Pancreas (tissue), 10 donors: Measurements from ENCODE around the gene SORBS2. TPM values are rescaled to one million over a fixed set of nuclear protein-coding genes. Genes with fewer than 3 reads are reported as not detected.

Experiments
- ATAC-seq, 4 donors: fragments of 200-7000 bp; cut with Tn5 transposase; one replicate each; pipeline versions ENCODE4 v1.8.0 to v1.9.1; 2020; ENCODE audit warnings: mild to moderate bottlenecking in 4 of 4, moderate library complexity in 4 of 4
- DNase-seq, 6 donors: peaks; one replicate each; pipeline ENCODE4 v3.0.0-alpha.2; 2020
- FAIRE-seq: peaks from 2 replicates; lab custom pipeline; 2012; peaks lifted over from hg19 to GRCh38; lab: Jason Lieb, UNC
- H3K27ac ChIP-seq, 4 donors: fragments of 200-600 bp; sonication (generic); 1 replicate in 3 of 4; 2 replicates in 1 of 4; pipeline versions ENCODE4 v1.5.0 to v1.8.0; 2020
- H3K27me3 ChIP-seq, 4 donors: fragments of 200-600 bp; one replicate each; pipeline ENCODE4 v1.8.0; 2021
- H3K36me3 ChIP-seq, 3 donors: fragments of 200-600 bp; sonication (generic) in 1 of 3; one replicate each; pipeline versions ENCODE4 v1.5.0 to v1.8.0; 2020 to 2021
- H3K4me1 ChIP-seq, 3 donors: fragments of 200-600 bp; one replicate each; pipeline ENCODE4 v1.8.0; 2021
- H3K4me3 ChIP-seq, 4 donors: fragments of 200-600 bp; sonication (generic) in 2 of 4; one replicate each; pipeline versions ENCODE4 v1.5.0 to v1.8.0; 2020 to 2021
- H3K9me3 ChIP-seq, 4 donors: fragments of 200-600 bp; one replicate each; pipeline ENCODE4 v1.8.0; 2021
- WGBS, 2 donors: extraction: QIAGEN DNeasy Blood & Tissue Kit; methylation state at CpG; one replicate each; pipeline ENCODE4 v1.1.7; 2013; 5-methylcytosine and 5-hydroxymethylcytosine counted together
- intact Hi-C, 3 donors: fragments of 100-400 bp; cut with DNase I; formaldehyde crosslinking; loops; one replicate each; pipeline versions ENCODE4 v1.11.1 to v1.14.2; 2022
- polyA plus RNA-seq, 2 donors: library from polyadenylated mRNA; stranded (reverse); fragments of 200-250 nt; gene quantifications; one replicate each; pipeline ENCODE4 v1.2.3, GENCODE V29; 2013
- total RNA-seq, 6 donors: library from RNA; stranded (reverse); fragmentation: NEBNext Ultra II Directional in 4 of 6; extraction: Animal tissue kit (Norgen Biotek cat#: 25700) in 4 of 6; gene quantifications; one replicate each; pipeline versions ENCODE4 v1.2.1 to v1.2.4, GENCODE V29; 2021 to 2023
- TF ChIP-seq, protein P1 (sequence below), 4 donors: fragments of 200-600 bp; sonication (generic) in 3 of 4; IDR thresholded peaks; one replicate each; pipeline versions ENCODE4 v1.5.0 to v1.8.0; 2021; ENCODE audit warnings: antibody characterized with exemption in 4 of 4
- donor health status: healthy with polysubstance abuse.
- donor health status: DM: no; HTN: no; CAD: no; lungs with moderate emphysema.
- donor health status: DM: no; HTN: no; CAD: no.
- donor health status: control.
- donor health status: control.
- donor health status: Bipolar disorder and iron deficiency.
- donor health status: DM: yes; HTN: yes; CAD: no.
- donor health status: DM: no; HTN: no; CAD: no.
- donor health status: DM: no; HTN: no; CAD: no.
- donor health status: DM: yes; HTN: yes; CAD: no.

SORBS2 gene
- total and polyA plus RNA-seq, 8 donors = 61.7 to 245 (median 140) TPM

DNA sequence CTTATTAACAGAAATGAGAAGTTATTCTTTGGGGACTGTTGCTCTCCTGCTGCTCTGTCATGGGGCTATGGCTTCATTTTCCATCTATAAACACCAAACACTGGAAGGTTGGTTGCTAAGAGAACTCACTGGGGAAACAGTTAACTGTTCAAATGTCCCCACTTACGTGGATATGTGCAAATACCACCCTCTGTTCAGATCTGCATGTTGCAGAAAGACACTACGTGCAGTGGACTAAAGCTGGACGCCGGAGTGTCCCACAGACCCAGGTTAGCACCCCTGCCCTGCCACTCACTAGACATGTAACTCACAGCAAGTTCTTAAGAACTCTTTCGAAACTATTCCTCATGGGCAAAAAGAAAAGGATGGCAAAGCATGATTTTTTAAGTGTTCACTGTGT lies 62.1 kb downstream of the SORBS2 start:
- ATAC-seq = peak in 3 of 4 donors; percentile 21 to 44 (median 23)
- H3K9me3 ChIP-seq = no peaks in the 10 kb centered on the region

DNA sequence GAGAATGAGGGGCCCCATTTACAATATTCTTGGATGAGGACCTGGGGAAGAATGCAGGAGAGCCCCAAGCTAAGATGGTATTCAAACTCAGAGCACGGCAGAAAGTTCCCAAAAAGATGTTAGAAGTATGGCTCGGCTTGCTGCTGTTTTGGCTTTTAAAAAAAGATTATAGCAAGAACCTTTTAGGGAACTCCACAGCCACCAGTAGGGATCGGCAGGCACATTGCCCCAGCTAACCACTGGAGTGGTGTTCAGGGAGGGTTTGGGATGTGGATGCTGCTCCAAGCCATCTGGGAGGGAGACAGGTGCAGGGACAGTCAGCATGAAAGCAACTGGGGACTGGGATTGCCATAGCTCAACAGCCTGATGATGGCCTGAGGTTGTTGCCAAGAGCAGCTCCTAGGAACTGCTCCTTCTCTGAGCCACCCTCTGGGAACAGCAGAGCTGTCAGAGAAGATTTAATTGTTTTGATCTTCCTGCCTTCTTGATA lies 63.0 kb downstream of the SORBS2 start:
- intact Hi-C loops = no loop called here
- TF ChIP-seq, protein P1, sequence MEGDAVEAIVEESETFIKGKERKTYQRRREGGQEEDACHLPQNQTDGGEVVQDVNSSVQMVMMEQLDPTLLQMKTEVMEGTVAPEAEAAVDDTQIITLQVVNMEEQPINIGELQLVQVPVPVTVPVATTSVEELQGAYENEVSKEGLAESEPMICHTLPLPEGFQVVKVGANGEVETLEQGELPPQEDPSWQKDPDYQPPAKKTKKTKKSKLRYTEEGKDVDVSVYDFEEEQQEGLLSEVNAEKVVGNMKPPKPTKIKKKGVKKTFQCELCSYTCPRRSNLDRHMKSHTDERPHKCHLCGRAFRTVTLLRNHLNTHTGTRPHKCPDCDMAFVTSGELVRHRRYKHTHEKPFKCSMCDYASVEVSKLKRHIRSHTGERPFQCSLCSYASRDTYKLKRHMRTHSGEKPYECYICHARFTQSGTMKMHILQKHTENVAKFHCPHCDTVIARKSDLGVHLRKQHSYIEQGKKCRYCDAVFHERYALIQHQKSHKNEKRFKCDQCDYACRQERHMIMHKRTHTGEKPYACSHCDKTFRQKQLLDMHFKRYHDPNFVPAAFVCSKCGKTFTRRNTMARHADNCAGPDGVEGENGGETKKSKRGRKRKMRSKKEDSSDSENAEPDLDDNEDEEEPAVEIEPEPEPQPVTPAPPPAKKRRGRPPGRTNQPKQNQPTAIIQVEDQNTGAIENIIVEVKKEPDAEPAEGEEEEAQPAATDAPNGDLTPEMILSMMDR (IDR thresholded peaks at IDR 0.05) = no peak
- no peaks in the 10 kb centered on the region for H3K36me3 ChIP-seq
- no peak overlapping the region for H3K27ac ChIP-seq
- no peak for DNase-seq
- no peak overlapping the region for H3K4me3 ChIP-seq
- 89 to 90% methylated on average over 3 of the region's 3 CpGs for WGBS, 2 donors
- no peak for FAIRE-seq
- ATAC-seq = peak in 2 of 4 donors; percentile 23 to 27
- H3K4me1 ChIP-seq = peaks cover 0 to 10% (median 6%) of the 10 kb centered on the region in 3 donors
- no peaks in the 10 kb centered on the region for H3K27me3 ChIP-seq
- H3K9me3 ChIP-seq = no peaks in the 10 kb centered on the region

More for the DNA sequence above, 62.1 kb downstream of the SORBS2 start:
- TF ChIP-seq, protein P1 (IDR thresholded peaks at IDR 0.05) = no peak
- Histone ChIP-seq H3K4me3 (no peak overlapping the region), H3K27ac (no peak overlapping the region), H3K4me1 (peaks cover 0 to 10% (median 4%) of the 10 kb centered on the region in 3 donors), H3K27me3 (no peaks in the 10 kb centered on the region), H3K36me3 (no peaks in the 10 kb centered on the region)
- 78 to 82% methylated on average over 5 of the region's 5 CpGs for WGBS, 2 donors
- no peak for FAIRE-seq
- DNase-seq = no peak
- intact Hi-C loops = no loop called here

DNA sequence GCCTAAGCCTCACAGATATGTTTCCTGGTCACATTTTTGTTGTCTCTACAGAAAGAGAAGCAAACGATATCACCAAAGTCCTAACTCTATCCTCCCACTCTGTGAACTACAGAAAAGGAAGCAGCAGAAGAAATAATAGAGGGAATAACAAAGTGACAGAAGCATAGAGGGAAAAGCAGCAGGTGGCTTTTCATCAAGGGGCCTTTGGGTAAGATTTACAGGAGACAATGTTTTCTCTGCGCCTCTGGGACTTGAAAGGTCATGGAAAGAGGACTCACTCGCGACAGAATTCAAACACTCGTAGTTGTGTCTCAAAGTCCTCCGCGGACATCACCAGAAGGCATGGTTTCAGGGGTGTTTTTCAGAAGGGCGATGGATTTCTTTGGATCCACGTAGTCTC lies 66.1 kb downstream of the SORBS2 start:
- Histone ChIP-seq H3K27ac (peak overlapping the region in 1 of 4 donors; percentile 6), H3K4me1 (peaks cover 19 to 23% (median 21%) of the 10 kb centered on the region in 3 donors), H3K4me3 (no peak overlapping the region), H3K27me3 (no peaks in the 10 kb centered on the region), H3K36me3 (no peaks in the 10 kb centered on the region), H3K9me3 (no peaks in the 10 kb centered on the region)
- ATAC-seq (no peak), FAIRE-seq (no peak), DNase-seq (no peak)
- WGBS, 2 donors = 87 to 89% methylated on average over 9 of the region's 9 CpGs
- TF ChIP-seq, protein P1 (IDR thresholded peaks at IDR 0.05) = no peak
- intact Hi-C loops = no loop called here

DNA sequence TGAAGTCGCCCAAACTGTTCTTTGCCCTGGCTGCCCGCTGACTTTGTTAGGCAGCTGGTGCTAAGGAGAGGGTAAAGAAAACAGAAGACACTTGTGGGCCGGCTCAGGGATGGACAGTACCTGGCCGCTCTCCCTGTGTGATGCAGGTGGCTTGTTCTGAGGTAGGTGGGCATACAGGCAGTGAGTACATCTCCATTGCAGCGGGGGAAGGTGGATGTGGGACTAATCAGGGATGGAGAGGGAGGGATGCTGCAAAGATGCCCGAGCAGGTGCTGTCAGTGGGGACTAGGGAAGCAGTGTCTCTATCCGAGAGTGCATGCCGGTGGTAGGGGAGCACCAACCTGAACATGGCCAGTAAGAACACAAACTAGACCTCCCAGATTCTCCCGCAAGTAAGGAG lies 67.0 kb downstream of the SORBS2 start:
- Histone ChIP-seq H3K4me1 (peaks cover 16 to 26% (median 19%) of the 10 kb centered on the region in 3 donors), H3K27me3 (no peaks in the 10 kb centered on the region), H3K9me3 (no peaks in the 10 kb centered on the region), H3K4me3 (no peak overlapping the region), H3K27ac (no peak overlapping the region), H3K36me3 (no peaks in the 10 kb centered on the region)
- WGBS, 2 donors = 96 to 98% methylated on average over 9 of the region's 9 CpGs
- intact Hi-C loops = no loop called here
- FAIRE-seq = no peak
- ATAC-seq = no peak
- no peak for DNase-seq
- TF ChIP-seq, protein P1 (IDR thresholded peaks at IDR 0.05) = no peak

DNA sequence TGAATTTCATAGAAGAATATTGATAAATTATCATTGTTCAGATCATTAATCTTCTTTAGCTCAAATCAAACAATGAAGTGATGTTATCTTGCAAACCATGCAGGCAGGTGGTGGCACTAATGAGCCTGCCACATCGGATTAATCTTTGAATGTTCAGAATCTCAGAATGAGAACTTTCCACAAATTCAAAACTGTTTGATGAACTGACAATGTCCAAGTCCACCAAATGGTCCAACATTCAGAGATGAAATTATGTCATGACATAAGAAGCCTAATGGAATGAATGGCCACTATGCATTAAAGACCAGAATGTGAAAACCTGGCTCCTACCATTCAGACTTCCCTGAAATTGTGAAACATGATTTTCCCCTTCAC lies 67.5 kb downstream of the SORBS2 start:
- intact Hi-C loops = no loop called here
- FAIRE-seq (no peak), ATAC-seq (no peak), DNase-seq (no peak)
- no peak overlapping the region for H3K4me3 ChIP-seq
- H3K4me1 ChIP-seq = peaks cover 13 to 29% (median 22%) of the 10 kb centered on the region in 3 donors
- peak overlapping the region in 1 of 4 donors; percentile 17 for H3K27ac ChIP-seq
- H3K36me3 ChIP-seq = no peaks in the 10 kb centered on the region
- no peaks in the 10 kb centered on the region for H3K27me3 ChIP-seq
- TF ChIP-seq, protein P1 (IDR thresholded peaks at IDR 0.05) = no peak
- 48 to 54% methylated on average over 1 of the region's 1 CpG for WGBS, 2 donors
- no peaks in the 10 kb centered on the region for H3K9me3 ChIP-seq
